WTC11 (cell line): Measurements from ENCODE around the gene UIMC1. TPM values are rescaled to one million over a fixed set of nuclear protein-coding genes. Genes with fewer than 3 reads are reported as not detected.
"Not testable (repeated sequence)": the region's sequence is repeated elsewhere in the genome, so short reads cannot be mapped to it uniquely, and the experiment has no call there.

ENCODE experiments used
- ATAC-seq: fragments of 200-7000 bp; cut with Tn5 transposase; 2 replicates; pipeline ENCODE4 v1.10.0; 2021; ENCODE audit warnings: mild to moderate bottlenecking, moderate library complexity
- CTCF ChIA-PET: fragments of 300-600 bp; sonication (Branson Sonifier 250); formaldehyde crosslinking; loops from one replicate; lab custom pipeline; 2021; ENCODE audit warnings: antibody characterized with exemption; lab: Charles Lee
- POLR2A ChIA-PET: fragments of 350-600 bp; sonication (Branson Sonifier 250); formaldehyde crosslinking; loops from one replicate; lab custom pipeline; 2021; ENCODE audit warnings: antibody characterized with exemption; lab: Charles Lee
- DNase-seq: peaks from one replicate; pipeline ENCODE4 v3.0.0; 2021; ENCODE audit warnings: low spot score
- H3K27ac Mint-ChIP-seq: 2 replicates; pipeline ENCODE4 v1.8.0; 2021; ENCODE audit warnings: mixed read lengths
- H3K27me3 Mint-ChIP-seq: 2 replicates; pipeline ENCODE4 v1.8.0; 2021; ENCODE audit warnings: low read depth, mild to moderate bottlenecking, moderate library complexity, mixed read lengths
- H3K36me3 Mint-ChIP-seq: 2 replicates; pipeline ENCODE4 v1.8.0; 2021; ENCODE audit warnings: mixed read lengths
- H3K4me1 Mint-ChIP-seq: 2 replicates; pipeline ENCODE4 v1.8.0; 2022; ENCODE audit warnings: mixed read lengths
- H3K4me3 Mint-ChIP-seq: 2 replicates; pipeline ENCODE4 v1.8.0; 2021; ENCODE audit warnings: mild to moderate bottlenecking, moderate library complexity, mixed read lengths
- H3K9me3 Mint-ChIP-seq: 2 replicates; pipeline ENCODE4 v1.8.0; 2021; ENCODE audit warnings: mixed read lengths
- AFF4 ChIP-seq: sonication (generic); formaldehyde crosslinking; IDR thresholded peaks from 2 replicates; pipeline ENCODE4 v1.8.1; 2023; ENCODE audit warnings: mild to moderate bottlenecking, missing genetic modification reagents, borderline replicate concordance
- CBFB ChIP-seq: sonication (generic); formaldehyde crosslinking; IDR thresholded peaks from 2 replicates; pipeline ENCODE4 v1.8.1; 2022; ENCODE audit warnings: mild to moderate bottlenecking, low read depth, missing genetic modification reagents
- FOXP4 ChIP-seq: sonication (generic); formaldehyde crosslinking; IDR thresholded peaks from 2 replicates; pipeline ENCODE4 v1.8.0; 2022; ENCODE audit warnings: mild to moderate bottlenecking, missing genetic modification reagents
- MAX ChIP-seq: sonication (generic); formaldehyde crosslinking; IDR thresholded peaks from 2 replicates; pipeline ENCODE4 v1.8.0; 2022; ENCODE audit warnings: mild to moderate bottlenecking, missing genetic modification reagents
- NFYB ChIP-seq: sonication (generic); formaldehyde crosslinking; conservative IDR thresholded peaks from 2 replicates; pipeline ENCODE4 v1.8.0; 2022; ENCODE audit warnings: low read depth, missing genetic modification reagents
- ZNF671 ChIP-seq: fragments of 250-450 bp; sonication (Bioruptor Pico); IDR thresholded peaks from 2 replicates; pipeline ENCODE4 v1.8.0; 2021; ENCODE audit warnings: mild to moderate bottlenecking
- total RNA-seq: library from RNA; stranded (reverse); gene quantifications from 3 replicates; pipeline ENCODE4 v1.2.3, GENCODE V29; 2021

Gene UIMC1
- total RNA-seq, 1 experiment from 2014 or later = 48.0 TPM

- TF ChIP-seq AFF4 (CRISPR knock-in tag) (no peak), ZNF671 (CRISPR knock-in tag) (no peak)
Measured at GRCh38 chr5:176874198-176874780, 132.3 kb downstream of the UIMC1 start (continued).

GRCh38 chr5:176873541-176874172 is 132.9 kb downstream of the UIMC1 start:
- Mint-ChIP-seq H3K36me3 (no peaks in the 10 kb centered on the region), H3K4me1 (peaks cover 3% of the 10 kb centered on the region; the same call in 1 of the 2 replicates), H3K4me3 (no peak overlapping the region), H3K9me3 (no peaks in the 10 kb centered on the region), H3K27me3 (no peaks in the 10 kb centered on the region), H3K27ac (no peak overlapping the region)
- ChIA-PET CTCF (interaction anchor here (1.2 to 3.0 kb wide), 3 partner anchors 10 to 213 kb away, joined by 3 to 20 read pairs (median 4); no protein-coding TSS in a partner anchor), POLR2A (no interaction called here)
- TF ChIP-seq FOXP4 (CRISPR knock-in tag) = no peak
- TF ChIP-seq NFYB (CRISPR knock-in tag) = no peak
- no peak for TF ChIP-seq CBFB (CRISPR knock-in tag)
- TF ChIP-seq MAX (CRISPR knock-in tag) = no peak
- DNase-seq (no peak), ATAC-seq (no peak)

GRCh38 chr5:176873011-176873410 is 133.6 kb downstream of the UIMC1 start:
- H3K27ac Mint-ChIP-seq, H3K36me3 Mint-ChIP-seq, H3K27me3 Mint-ChIP-seq, H3K4me3 Mint-ChIP-seq, DNase-seq, POLR2A ChIA-PET, ATAC-seq, H3K9me3 Mint-ChIP-seq, H3K4me1 Mint-ChIP-seq: not testable (repeated sequence)
- CTCF ChIA-PET = interaction anchor here (3.0 kb wide), 1 partner anchor 212 kb away, joined by 20 read pairs; no protein-coding TSS in a partner anchor

DNA sequence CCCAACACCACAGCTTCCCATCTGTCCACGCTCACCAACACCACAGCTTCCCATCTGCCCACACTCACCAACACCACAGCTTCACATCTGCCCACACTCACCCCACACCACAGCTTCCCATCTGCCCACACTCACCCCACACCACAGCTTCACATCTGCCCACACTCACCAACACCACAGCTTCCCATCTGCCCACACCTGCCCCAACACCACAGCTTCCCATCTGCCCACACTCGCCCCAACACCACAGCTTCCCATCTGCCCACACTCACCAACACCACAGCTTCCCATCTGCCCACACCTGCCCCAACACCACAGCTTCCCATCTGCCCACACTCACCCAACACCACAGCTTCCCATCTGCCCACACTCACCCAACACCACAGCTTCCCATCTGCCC is 134.0 kb downstream of the UIMC1 start:
- H3K4me3 Mint-ChIP-seq, H3K9me3 Mint-ChIP-seq, DNase-seq, H3K4me1 Mint-ChIP-seq, H3K27ac Mint-ChIP-seq, H3K27me3 Mint-ChIP-seq, POLR2A ChIA-PET, ATAC-seq, H3K36me3 Mint-ChIP-seq: not testable (repeated sequence)
- CTCF ChIA-PET = interaction anchor here (3.0 kb wide), 1 partner anchor 212 kb away, joined by 20 read pairs; no protein-coding TSS in a partner anchor

DNA sequence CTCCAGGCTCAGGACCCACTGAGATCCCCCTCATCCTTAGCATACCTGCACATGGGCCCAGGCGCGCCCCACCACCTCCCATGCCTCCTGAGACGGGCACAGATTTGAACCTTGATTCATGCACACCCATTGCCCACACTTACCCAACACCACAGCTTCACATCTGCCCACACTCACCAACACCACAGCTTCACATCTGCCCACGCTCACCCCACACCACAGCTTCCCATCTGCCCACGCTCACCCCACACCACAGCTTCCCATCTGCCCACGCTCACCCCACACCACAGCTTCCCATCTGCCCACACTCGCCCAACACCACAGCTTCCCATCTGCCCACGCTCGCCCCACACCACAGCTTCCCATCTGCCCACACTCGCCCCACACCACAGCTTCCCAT is 135.9 kb downstream of the UIMC1 start:
- not testable (repeated sequence) for ATAC-seq, H3K36me3 Mint-ChIP-seq, DNase-seq, H3K9me3 Mint-ChIP-seq, H3K4me3 Mint-ChIP-seq, H3K27ac Mint-ChIP-seq, H3K27me3 Mint-ChIP-seq
- POLR2A ChIA-PET = interaction anchor here (0.6 kb wide), 1 partner anchor 97 kb away, joined by 3 read pairs; no protein-coding TSS in a partner anchor
- H3K4me1 Mint-ChIP-seq = peaks cover 19% of the 10 kb centered on the region
- CTCF ChIA-PET = interaction anchor here (0.9 to 1.9 kb wide), 9 partner anchors 9 to 210 kb away, joined by 3 to 12 read pairs (median 4); no protein-coding TSS in a partner anchor
